ENCODE data around the gene SH2D3A.

Gene SH2D3A

GRCh38 chr19:6734096-6734696, 33.0 kb downstream of the SH2D3A start:
- Histone ChIP-seq H3K27me3 (ENCODE audit: low read depth, low read length) (no peaks in the 10 kb centered on the region), H3K36me3 (ENCODE audit: control insufficient read depth in 1 of 2, insufficient read depth in 2 of 2, low read length in 2 of 2) (peaks cover 7 to 37% of the 10 kb centered on the region in 2 donors), H3K9me3 (ENCODE audit: control insufficient read depth in 1 of 2, low read length in 2 of 2) (no peaks in the 10 kb centered on the region), H3K27ac (ENCODE audit: low read length) (no peak overlapping the region), H3K4me1 (ENCODE audit: control insufficient read depth in 1 of 2, insufficient read depth in 2 of 2, low read length in 2 of 2) (peaks cover 15 to 32% of the 10 kb centered on the region in 2 donors), H3K4me3 (ENCODE audit: low read depth in 1 of 2, low read length in 2 of 2) (no peak overlapping the region)

- Histone ChIP-seq H3K36me3 (ENCODE audit: control insufficient read depth in 1 of 2, insufficient read depth in 2 of 2, low read length in 2 of 2) (peaks cover 7 to 37% of the 10 kb centered on the region in 2 donors), H3K9me3 (ENCODE audit: control insufficient read depth in 1 of 2, low read length in 2 of 2) (no peaks in the 10 kb centered on the region), H3K27me3 (ENCODE audit: low read depth, low read length) (no peaks in the 10 kb centered on the region), H3K4me1 (ENCODE audit: control insufficient read depth in 1 of 2, insufficient read depth in 2 of 2, low read length in 2 of 2) (peaks cover 8 to 29% of the 10 kb centered on the region in 2 donors), H3K4me3 (ENCODE audit: low read depth in 1 of 2, low read length in 2 of 2) (no peak overlapping the region), H3K27ac (ENCODE audit: low read length) (no peak overlapping the region)
These were observed 33.7 kb downstream of the SH2D3A start for GRCh38 chr19:6733338-6734095.

GRCh38 chr19:6732803-6733337, 34.4 kb downstream of the SH2D3A start:
- no peaks in the 10 kb centered on the region for H3K9me3 ChIP-seq (ENCODE audit: control insufficient read depth in 1 of 2, low read length in 2 of 2)
- H3K36me3 ChIP-seq (ENCODE audit: control insufficient read depth in 1 of 2, insufficient read depth in 2 of 2, low read length in 2 of 2): peaks cover 7 to 37% of the 10 kb centered on the region in 2 donors
- peaks cover 1 to 27% of the 10 kb centered on the region in 2 donors for H3K4me1 ChIP-seq (ENCODE audit: control insufficient read depth in 1 of 2, insufficient read depth in 2 of 2, low read length in 2 of 2)
- no peak overlapping the region for H3K4me3 ChIP-seq (ENCODE audit: low read depth in 1 of 2, low read length in 2 of 2)
- H3K27me3 ChIP-seq (ENCODE audit: low read depth, low read length): no peaks in the 10 kb centered on the region
- H3K27ac ChIP-seq (ENCODE audit: low read length): no peak overlapping the region

GRCh38 chr19:6731822-6732221, 35.4 kb downstream of the SH2D3A start:
- Histone ChIP-seq H3K4me3 (ENCODE audit: low read depth in 1 of 2, low read length in 2 of 2) (no peak overlapping the region), H3K27me3 (ENCODE audit: low read depth, low read length) (no peaks in the 10 kb centered on the region), H3K9me3 (ENCODE audit: control insufficient read depth in 1 of 2, low read length in 2 of 2) (no peaks in the 10 kb centered on the region), H3K36me3 (ENCODE audit: control insufficient read depth in 1 of 2, insufficient read depth in 2 of 2, low read length in 2 of 2) (peaks cover 7 to 37% of the 10 kb centered on the region in 2 donors), H3K4me1 (ENCODE audit: control insufficient read depth in 1 of 2, insufficient read depth in 2 of 2, low read length in 2 of 2) (peaks cover 0 to 25% of the 10 kb centered on the region in 2 donors), H3K27ac (ENCODE audit: low read length) (no peak overlapping the region)

- peaks cover 0 to 21% of the 10 kb centered on the region in 2 donors for H3K4me1 ChIP-seq (ENCODE audit: control insufficient read depth in 1 of 2, insufficient read depth in 2 of 2, low read length in 2 of 2)
- H3K27me3 ChIP-seq (ENCODE audit: low read depth, low read length): no peaks in the 10 kb centered on the region
- no peaks in the 10 kb centered on the region for H3K9me3 ChIP-seq (ENCODE audit: control insufficient read depth in 1 of 2, low read length in 2 of 2)
- H3K4me3 ChIP-seq (ENCODE audit: low read depth in 1 of 2, low read length in 2 of 2): no peak overlapping the region
- H3K27ac ChIP-seq (ENCODE audit: low read length): no peak overlapping the region
- H3K36me3 ChIP-seq (ENCODE audit: control insufficient read depth in 1 of 2, insufficient read depth in 2 of 2, low read length in 2 of 2): peaks cover 7 to 37% of the 10 kb centered on the region in 2 donors
These were observed 36.1 kb downstream of the SH2D3A start for GRCh38 chr19:6730941-6731670.

GRCh38 chr19:6730153-6730804, 37.0 kb downstream of the SH2D3A start:
- Histone ChIP-seq H3K27ac (ENCODE audit: low read length) (peak overlapping the region; percentile 60), H3K4me3 (ENCODE audit: low read depth in 1 of 2, low read length in 2 of 2) (peak overlapping the region in 1 of 2 donors; percentile 30), H3K4me1 (ENCODE audit: control insufficient read depth in 1 of 2, insufficient read depth in 2 of 2, low read length in 2 of 2) (peaks cover 0 to 13% of the 10 kb centered on the region in 2 donors), H3K27me3 (ENCODE audit: low read depth, low read length) (no peaks in the 10 kb centered on the region), H3K36me3 (ENCODE audit: control insufficient read depth in 1 of 2, insufficient read depth in 2 of 2, low read length in 2 of 2) (peaks cover 7 to 37% of the 10 kb centered on the region in 2 donors), H3K9me3 (ENCODE audit: control insufficient read depth in 1 of 2, low read length in 2 of 2) (no peaks in the 10 kb centered on the region)

- peaks cover 0 to 13% of the 10 kb centered on the region in 2 donors for H3K4me1 ChIP-seq (ENCODE audit: control insufficient read depth in 1 of 2, insufficient read depth in 2 of 2, low read length in 2 of 2)
- no peaks in the 10 kb centered on the region for H3K9me3 ChIP-seq (ENCODE audit: control insufficient read depth in 1 of 2, low read length in 2 of 2)
- H3K36me3 ChIP-seq (ENCODE audit: control insufficient read depth in 1 of 2, insufficient read depth in 2 of 2, low read length in 2 of 2): peaks cover 7 to 37% of the 10 kb centered on the region in 2 donors
- H3K27ac ChIP-seq (ENCODE audit: low read length): peak overlapping the region; percentile 60
- H3K4me3 ChIP-seq (ENCODE audit: low read depth in 1 of 2, low read length in 2 of 2): peak overlapping the region in 1 of 2 donors; percentile 30
- H3K27me3 ChIP-seq (ENCODE audit: low read depth, low read length): no peaks in the 10 kb centered on the region
These were observed 37.6 kb downstream of the SH2D3A start for GRCh38 chr19:6729573-6730152.

- peaks cover 7 to 30% of the 10 kb centered on the region in 2 donors for H3K36me3 ChIP-seq (ENCODE audit: control insufficient read depth in 1 of 2, insufficient read depth in 2 of 2, low read length in 2 of 2)
- peaks cover 0 to 13% of the 10 kb centered on the region in 2 donors for H3K4me1 ChIP-seq (ENCODE audit: control insufficient read depth in 1 of 2, insufficient read depth in 2 of 2, low read length in 2 of 2)
- H3K4me3 ChIP-seq (ENCODE audit: low read depth in 1 of 2, low read length in 2 of 2): no peak overlapping the region
- no peaks in the 10 kb centered on the region for H3K27me3 ChIP-seq (ENCODE audit: low read depth, low read length)
- H3K9me3 ChIP-seq (ENCODE audit: control insufficient read depth in 1 of 2, low read length in 2 of 2): no peaks in the 10 kb centered on the region
- H3K27ac ChIP-seq (ENCODE audit: low read length): no peak overlapping the region
These were observed 38.9 kb downstream of the SH2D3A start for GRCh38 chr19:6728346-6728745.

GRCh38 chr19:6725513-6726231, 41.6 kb downstream of the SH2D3A start:
- H3K27ac ChIP-seq (ENCODE audit: low read length): no peak overlapping the region

More at GRCh38 chr19:6725513-6726231, 41.6 kb downstream of the SH2D3A start:
- Histone ChIP-seq H3K36me3 (ENCODE audit: control insufficient read depth in 1 of 2, insufficient read depth in 2 of 2, low read length in 2 of 2) (peaks cover 0 to 6% of the 10 kb centered on the region in 2 donors), H3K9me3 (ENCODE audit: control insufficient read depth in 1 of 2, low read length in 2 of 2) (no peaks in the 10 kb centered on the region), H3K27me3 (ENCODE audit: low read depth, low read length) (no peaks in the 10 kb centered on the region), H3K4me3 (ENCODE audit: low read depth in 1 of 2, low read length in 2 of 2) (no peak overlapping the region), H3K4me1 (ENCODE audit: control insufficient read depth in 1 of 2, insufficient read depth in 2 of 2, low read length in 2 of 2) (peaks cover 0 to 13% of the 10 kb centered on the region in 2 donors)

Data from muscle layer of duodenum (tissue), 2 donors.